Activated CD4-positive, alpha-beta T cell treated with anti-CD3 and anti-CD28 coated beads for 48 hours (primary cell): Measurements from ENCODE around the gene KRTAP5-7.
"Not testable (repeated sequence)": the region's sequence is repeated elsewhere in the genome, so short reads cannot be mapped to it uniquely, and the experiment has no call there.

Experiments
- DNase-seq: peaks from one replicate; pipeline ENCODE4 v3.0.0-alpha.2; 2020

The KRTAP5-7 gene

DNA sequence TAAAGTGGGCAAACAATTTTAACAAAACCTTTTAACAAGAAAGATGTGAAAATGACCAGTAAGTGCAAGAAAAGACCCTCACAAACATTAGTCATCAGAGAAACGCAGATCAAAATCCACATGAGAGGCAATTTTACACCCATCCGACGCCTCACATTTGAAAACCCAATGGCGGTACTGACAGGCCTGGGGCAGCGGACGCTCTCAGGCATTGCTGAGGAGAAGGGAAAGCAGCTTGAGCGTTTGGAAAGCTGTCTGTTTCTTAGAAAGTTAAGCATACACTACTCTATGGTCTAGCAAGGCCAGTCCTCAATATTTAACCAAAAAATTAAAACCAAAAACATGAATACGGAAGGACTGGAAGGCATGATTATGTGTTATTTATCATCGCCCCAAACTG, 8.8 kb downstream of the KRTAP5-7 start:
- no peak for DNase-seq

DNA sequence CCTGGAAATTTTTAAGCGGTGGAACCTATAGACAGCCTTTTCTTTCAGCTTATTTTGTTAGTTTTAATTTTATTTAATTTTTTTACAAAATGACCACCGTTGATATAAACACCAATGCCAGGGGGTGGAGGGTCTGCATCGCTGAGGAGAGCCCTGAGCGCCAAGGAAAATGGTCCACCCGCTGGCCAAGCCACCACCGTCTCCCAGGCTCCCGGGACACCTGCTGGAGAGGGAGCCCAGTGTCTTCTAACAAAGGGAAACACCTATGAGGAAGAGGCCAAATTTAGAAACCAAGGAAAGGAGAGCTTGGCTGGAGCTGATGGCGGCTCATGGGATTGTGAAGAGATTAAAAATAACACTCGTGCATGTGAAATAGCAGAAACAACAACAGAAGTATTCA, 10.5 kb downstream of the KRTAP5-7 start:
- DNase-seq, result no peak

DNA sequence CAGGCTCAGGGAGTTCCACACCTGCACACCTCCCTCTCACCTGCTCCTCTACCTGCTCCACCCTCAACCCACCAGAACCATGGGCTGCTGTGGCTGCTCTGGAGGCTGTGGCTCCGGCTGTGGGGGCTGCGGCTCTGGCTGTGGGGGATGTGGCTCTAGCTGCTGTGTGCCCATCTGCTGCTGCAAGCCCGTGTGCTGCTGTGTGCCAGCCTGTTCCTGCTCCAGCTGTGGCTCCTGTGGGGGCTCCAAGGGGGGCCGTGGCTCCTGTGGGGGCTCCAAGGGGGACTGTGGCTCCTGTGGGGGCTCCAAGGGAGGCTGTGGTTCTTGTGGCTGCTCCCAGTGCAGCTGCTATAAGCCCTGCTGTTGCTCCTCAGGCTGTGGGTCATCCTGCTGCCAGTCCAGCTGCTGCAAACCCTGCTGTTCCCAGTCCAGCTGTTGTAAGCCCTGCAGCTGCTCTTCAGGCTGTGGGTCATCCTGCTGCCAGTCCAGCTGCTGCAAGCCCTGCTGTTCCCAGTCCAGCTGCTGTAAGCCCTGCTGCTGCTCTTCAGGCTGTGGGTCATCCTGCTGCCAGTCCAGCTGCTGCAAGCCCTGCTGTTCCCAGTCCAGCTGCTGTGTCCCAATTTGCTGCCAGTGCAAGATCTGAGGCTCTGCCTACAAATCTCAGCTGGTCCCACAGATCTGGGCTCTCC, 11.1 kb downstream of the KRTAP5-7 start, which contains the start of gene KRTAP5-8:
Gene KRTAP5-8 (plus strand): TSS at position 49 of the 689 bp plus-strand sequence. CDS start 31 bp downstream, at position 80.
- DNase-seq, result not testable (repeated sequence)

DNA sequence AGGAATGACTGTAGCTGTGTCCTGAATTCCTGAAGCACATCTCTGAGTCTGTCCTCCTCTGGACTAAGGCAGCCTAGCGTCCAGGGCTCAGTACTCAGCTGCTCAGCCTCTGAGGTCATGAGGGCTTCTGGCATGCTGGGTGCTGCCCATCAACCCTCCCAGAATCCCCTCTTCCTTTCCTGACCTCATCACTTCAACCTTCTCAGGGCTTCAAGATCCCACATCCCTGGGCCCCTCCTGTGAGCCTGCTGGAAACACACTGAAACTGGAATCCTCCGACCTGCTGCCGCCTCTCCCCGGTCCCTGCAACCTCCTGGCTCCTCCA, 11.6 kb downstream of the KRTAP5-7 start:
- no peak for DNase-seq

DNA sequence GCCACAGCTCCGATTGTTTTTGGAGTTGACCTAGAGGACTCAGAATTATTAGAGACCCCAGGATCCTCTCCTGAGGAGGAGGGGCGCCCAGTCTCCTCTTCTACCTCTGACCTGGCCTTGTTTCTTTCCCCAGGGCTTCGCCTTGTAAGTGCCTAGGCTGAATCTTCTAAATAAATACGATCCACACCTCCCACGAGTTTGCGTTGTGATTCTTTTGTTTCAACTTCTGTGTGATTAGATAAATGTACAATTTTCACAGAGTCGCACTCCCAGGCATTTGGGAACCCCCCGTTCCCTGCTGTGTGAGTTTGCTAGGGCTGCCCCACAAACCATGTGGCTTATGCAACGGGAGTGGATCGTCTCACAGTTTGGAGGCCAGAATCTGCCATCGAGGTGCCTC, 11.9 kb downstream of the KRTAP5-7 start:
- no peak for DNase-seq

DNA sequence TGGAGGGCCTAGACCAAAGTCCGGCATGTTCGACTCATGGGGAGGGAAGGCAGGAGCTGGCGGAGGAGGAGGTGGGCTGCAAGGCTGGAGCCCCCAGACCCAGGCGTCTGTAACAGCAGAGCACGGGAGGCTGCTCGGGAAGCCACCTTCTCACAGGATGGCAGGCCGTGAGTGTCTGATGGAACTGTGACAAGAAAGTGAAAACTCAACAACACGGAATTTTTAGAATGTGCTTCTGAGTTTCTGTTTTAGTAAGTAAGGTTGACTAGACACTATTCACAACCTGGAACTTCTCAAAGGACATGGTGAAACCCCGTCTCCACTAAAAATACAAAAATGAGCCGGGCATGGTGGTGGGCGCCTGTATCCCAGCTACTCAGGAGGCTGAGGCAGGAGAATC, 12.9 kb downstream of the KRTAP5-7 start:
- not testable (repeated sequence) for DNase-seq

DNA sequence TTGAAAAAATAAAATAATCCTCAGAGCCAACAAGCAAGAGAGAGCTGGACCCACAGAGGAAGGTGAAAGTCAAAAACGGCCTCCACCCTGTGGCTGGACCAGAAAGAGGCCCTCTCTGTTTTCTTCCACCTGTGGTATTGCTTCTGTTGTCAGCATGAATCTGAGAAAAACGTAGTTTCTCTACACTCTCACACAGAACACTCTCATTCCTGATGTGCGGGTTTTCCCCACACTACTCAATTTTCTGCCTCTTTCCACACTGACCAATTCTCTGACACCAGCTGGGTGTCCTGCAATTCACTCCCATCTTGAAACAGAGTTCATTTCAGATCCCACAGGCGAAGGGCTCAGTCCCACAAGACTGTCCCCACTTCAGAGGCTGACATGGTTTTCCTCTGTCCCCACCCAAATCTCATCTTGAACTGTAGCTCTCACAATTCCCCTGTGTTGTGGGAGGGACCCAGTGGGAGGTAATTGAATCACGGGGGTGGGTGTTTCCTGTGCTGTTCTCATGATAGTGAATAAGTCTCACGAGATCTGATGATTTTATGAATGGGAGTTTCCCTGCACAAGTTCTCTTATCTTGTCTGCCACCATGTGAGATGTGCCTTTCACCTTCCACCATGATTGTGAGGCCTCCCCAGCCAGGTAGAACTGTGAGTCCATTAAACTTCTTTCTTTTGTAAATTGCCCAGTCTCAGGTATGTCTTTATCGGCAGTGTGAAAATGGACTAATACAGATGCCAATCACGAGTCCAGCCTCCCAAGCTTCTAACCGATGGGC, 13.6 kb downstream of the KRTAP5-7 start:
- DNase-seq, result not testable (repeated sequence)

DNA sequence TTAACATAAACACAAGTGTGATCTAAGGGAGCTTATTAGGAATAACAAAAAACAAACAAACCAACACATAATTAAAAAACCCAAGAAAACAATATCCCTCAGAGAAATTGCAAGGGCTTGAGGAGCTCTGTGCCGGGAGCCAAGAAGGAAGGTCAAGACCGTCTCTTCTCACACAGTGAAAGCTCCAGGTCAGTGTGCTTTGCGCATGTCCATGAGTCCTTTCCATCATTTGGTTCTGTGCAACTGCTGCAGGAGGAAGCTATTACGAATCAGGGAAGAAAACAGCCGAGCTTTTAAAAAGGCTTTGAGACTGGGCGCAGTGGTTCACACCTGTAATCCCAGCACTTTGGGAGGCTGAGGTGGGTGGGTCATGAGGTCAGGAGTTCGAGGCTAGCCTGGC, 15.3 kb downstream of the KRTAP5-7 start:
- no peak for DNase-seq

DNA sequence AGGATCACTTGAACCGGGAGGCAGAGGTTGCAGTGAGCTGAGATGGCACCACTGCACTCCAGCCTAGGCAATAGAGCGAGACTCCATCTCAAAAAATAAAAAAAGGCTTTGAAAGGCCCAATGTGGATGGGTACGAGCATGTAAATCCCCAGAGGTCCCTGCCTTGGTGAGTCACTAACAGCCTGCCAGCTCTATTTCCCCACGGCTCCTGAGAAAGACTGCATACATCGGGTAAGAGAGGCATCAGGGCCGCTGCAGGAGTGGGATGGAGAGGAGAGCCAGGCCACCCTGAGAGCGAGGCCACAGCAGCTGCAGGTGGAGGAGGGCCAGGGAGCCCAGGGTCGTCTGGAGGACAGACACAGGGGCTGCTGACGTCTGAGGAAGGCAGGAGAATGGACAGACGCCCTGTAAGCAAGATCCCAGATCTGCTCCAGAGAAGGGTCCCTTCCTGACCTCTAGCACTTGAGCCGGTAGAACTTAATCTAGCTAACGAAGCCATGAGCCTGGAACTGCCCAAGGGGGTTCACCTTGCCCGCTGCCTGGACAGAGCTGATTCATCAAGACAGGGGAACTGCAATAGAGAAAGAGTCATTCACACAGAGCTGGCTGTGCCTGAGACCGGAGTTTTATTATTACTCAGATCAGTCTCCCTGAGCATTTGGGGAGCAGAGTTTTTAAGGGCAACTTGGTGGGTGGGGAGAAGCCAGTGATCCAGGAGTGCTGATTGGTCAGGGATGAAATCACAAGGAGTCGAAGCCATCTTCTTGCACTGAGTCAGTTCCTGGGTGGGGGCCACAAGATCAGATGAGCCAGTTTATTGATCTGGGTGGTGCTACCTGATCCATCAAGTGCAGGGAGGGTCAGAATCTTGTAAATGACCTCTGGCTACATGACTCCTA, 16.1 kb downstream of the KRTAP5-7 start:
- DNase-seq, result peak; percentile 46

DNA sequence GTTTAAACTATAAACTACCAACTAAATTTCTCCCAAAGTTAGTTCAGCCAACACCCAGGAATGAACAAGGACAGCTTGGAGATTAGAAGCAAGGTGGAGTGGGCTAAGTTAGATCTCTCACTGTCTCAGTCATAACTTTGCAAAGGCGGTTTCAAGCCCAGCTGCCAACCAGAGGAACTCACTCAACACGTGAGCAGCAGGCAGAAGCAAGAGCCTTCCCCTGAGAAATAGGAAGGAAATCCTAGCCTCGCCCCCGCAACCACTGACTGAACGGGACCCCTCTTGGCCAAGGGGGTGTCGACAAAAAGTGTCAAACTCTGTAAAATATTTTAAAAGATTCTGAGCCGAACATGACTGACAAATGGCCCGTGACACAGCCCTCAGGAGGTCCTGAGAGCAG, 16.8 kb downstream of the KRTAP5-7 start:
- peak; percentile 7 for DNase-seq

DNA sequence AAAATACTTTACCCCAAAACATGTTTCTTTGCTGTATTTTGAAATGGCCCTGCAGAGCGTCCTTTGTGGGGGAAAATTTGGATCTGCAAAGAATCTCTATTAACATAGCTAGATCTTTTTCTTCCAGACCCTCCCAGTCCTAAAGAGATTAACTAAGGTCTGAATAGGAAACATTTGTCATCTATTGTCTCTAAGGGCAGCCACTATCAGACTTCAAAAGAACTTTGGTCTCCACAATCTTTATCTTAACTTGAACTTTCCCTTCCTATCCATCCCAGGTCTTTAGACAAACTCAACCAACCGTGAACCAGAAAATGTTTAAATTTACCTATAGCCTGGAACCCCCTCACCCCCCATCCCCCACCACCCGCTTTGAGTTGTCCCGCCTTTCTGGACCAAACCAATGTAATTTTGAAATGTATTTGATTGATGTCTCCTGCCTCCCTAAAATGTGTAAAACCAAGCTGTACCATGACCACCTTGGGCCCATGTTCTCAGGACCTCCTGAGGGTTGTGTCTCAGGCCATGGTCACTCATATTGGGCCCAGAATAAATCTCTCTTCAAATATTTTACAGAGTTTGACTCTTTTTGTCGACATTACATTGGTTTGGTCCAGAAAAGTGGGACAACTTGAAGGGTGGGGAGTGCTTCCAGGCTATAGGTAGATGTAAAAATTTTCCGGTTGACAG, 17.6 kb downstream of the KRTAP5-7 start:
- DNase-seq, result no peak

DNA sequence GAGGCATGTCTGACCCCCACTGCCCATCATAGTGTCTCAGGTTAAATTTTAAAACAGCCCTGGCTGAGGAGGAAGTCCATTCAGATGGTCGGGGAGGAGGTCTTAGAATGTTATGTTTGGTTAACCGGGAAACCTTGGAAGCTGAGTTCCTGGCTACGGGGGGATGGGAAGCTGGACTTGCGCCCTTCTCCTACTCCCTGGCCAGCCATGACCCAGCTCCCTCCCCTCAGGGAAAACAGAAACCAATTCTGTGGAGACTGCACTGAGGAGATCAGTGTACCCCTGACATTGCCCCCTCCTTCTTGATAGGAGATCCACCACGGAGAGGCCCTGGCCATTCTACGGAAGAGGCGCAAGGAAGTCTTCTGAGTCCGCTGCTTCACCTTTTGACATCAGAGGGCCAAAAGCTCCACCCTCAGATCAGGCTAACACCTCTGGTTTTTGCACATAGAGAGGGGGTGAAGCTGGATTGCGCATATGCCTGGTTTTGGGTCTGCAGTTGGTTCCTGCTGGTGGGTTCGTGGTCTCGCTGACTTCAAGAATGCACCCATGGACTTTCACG, 18.4 kb downstream of the KRTAP5-7 start:
- no peak for DNase-seq

DNA sequence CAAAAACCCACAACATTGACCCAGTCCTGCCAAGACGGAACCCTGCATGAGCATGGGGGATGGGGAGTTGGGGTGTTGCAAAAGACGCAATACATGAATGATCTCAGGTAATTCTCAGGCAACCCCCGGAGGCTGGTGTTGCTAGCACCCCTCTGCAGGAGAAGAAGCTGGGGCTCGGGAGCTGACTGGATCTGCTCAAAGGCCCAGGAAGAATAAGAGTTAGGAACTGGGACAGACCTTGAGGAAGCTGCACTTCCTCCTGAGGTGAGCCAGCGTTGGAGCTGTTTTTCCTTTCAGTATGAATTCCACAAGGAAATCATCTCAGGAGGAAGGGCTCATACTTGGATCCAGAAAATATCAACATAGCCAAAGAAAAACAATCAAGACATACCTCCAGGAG, 21.1 kb downstream of the KRTAP5-7 start, which contains the start of gene KRTAP5-9:
Gene KRTAP5-9 (plus strand): TSS at position 301 of the 400 bp plus-strand sequence. CDS start 238 bp downstream, outside the sequence.
- no peak for DNase-seq

DNA sequence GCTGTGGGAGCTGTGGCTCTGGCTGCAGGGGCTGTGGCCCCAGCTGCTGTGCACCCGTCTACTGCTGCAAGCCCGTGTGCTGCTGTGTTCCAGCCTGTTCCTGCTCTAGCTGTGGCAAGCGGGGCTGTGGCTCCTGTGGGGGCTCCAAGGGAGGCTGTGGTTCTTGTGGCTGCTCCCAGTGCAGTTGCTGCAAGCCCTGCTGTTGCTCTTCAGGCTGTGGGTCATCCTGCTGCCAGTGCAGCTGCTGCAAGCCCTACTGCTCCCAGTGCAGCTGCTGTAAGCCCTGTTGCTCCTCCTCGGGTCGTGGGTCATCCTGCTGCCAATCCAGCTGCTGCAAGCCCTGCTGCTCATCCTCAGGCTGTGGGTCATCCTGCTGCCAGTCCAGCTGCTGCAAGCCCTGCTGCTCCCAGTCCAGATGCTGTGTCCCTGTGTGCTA, 21.7 kb downstream of the KRTAP5-7 start:
- DNase-seq, result no peak

DNA sequence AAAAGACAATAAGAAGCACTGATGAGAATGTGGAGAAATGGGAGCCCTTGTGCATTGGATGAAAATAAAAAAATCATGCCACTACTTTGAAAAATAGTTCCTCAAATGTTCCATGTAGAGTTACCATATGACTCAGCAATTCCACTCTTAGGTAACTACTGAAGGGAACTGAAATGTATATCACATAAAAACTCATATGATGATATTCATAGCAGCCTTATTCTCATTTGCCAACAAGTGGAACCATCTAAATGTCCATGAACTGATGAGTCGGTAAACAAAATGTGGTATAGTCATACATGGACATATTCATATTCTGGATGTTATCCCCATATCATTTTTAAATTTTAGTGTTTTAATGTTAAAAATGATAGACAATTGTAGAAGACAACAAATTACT, 24.6 kb downstream of the KRTAP5-7 start:
- DNase-seq, result no peak

DNA sequence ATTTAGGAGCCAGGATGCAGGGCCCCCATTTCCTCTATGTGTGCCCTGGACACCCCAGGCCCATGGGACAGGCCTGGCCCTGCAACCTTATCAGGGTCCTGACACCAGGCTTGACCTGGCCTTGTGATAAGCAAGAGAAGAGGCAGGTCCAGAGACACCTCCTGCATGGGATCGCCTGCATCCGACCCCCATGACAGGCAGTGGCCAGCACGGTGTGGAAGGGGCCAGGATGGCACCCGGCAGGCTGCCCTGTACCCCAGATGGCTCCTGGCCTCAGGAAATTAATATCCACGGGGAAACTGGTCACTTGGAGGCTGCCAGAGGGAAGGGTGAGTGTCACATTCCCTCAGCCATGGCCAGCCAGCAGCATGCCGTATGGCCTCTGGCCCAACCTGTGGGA, 27.9 kb downstream of the KRTAP5-7 start:
- DNase-seq, result no peak

DNA sequence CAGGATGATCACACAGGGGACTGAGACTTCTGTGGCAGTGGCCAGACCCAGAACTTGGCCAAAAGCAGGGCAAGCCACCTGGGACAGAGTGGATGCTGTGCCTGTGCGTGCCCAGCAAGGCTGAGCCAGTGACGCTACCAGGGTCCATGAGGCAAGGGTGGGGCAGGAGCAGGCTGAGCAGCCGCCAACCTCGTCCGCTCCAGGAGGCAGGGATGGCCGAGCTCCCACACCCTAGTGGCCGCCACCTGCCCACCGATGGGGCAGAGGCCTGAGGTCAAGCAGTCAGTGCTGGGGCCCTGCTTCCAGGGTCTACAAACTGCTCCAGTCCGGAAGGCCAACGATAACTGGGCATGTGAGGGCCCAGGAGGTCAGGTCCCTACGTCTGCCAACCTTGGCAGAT, 28.4 kb downstream of the KRTAP5-7 start:
- no peak for DNase-seq

DNA sequence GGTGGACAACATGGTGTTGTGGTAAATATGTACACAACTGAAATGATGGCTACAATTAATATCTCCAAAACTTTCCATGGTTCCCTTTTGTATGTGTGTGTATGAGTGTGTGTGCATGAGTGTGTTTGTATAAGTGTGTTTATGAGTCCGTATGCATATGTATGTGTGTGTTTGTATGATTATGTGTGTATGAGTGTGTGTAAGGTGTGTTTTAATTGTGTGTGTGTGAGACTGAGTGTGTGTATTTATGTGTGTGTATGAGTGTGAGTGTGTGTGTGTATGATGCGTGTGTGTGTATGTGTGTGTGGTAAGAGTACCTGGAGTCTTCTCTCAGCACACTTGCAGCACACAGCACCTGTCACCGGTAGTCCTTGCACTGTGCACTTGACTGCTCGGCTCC, 29.0 kb downstream of the KRTAP5-7 start:
- DNase-seq, result no peak

DNA sequence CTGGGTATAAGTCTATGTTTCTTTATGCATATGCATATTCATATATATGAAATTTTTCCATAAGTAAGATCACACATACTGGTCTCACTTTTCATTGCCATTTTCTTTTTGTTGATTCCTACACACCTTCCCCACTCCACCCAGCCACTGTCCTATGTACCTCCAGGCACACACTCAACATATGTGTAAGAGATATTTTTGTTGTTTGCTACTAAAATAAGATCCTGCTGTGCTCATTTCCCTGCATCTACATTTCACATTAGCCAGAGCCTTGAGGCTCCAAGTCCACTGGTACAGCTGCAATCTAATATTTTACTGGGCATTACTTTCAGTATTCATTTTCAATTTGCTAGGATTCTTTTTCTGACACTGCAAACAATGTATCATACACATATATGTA, 30.2 kb downstream of the KRTAP5-7 start:
- DNase-seq, result no peak

DNA sequence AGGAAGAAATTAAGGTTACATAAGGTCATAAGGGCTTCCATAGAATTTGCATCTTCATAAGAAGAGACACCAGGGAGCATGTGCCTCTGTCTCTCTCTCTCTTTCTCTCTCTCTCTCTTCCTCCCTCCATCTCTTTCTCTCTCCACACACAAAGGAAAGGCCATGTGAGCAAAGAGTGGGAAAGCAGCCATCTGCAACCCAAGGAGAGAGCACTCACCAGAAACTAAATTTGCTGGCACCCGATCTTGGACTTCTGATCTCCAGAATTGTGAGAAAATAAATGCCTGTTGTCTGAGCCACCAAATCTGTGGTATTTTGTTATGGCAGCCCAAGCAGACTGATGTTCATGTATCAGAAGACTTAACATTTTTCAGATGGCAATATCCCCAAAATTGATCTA, 31.9 kb downstream of the KRTAP5-7 start:
- DNase-seq, result no peak

DNA sequence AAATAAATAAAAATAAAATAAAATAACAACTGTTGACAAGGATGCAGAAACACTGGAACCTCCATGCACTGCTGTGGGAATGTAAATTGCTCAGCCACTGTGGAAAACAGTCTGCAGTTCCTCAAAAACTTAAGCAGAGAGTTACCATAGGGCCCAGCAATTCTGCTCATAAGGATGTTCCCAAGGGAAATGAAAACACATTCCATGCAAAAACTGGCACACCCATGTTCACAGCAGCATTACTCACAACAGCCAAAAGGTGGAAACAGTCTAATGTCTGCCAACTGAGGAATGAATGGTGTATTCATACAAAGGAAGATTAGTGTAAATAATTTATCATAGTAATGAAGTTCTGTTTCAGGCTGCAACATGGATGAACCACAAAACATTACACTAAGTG, 35.1 kb downstream of the KRTAP5-7 start:
- DNase-seq, result no peak

DNA sequence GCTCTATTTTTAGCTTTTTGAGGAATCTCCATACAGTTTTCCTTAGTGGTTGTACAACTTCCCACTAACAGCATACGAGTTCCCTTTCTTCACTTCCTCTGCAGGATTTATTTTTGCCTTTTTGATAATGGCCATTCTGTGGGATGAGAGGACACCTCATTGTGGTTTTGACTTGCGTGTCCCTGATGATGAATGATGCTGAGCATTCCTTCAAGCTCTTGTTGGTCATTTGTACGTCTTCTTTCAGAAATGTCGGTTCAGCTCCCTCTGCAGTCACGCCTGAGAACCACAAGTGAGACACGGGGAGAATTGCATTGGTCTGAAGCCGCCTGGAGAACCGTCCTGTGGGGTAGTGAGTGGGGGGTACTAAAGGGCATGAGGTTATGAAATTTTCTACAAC, 36.3 kb downstream of the KRTAP5-7 start:
- DNase-seq, result peak; percentile 40
